Stimulated activated CD4-positive, alpha-beta T cell treated with anti-CD3 and anti-CD28 coated beads, Interleukin-12 subunit alpha, Interleukin-12 subunit beta, amount 100 ng/mL, for 24 hours (primary cell): ENCODE data around the gene GTF2H2.
"Not testable (repeated sequence)": the region's sequence is repeated elsewhere in the genome, so short reads cannot be mapped to it uniquely, and the experiment has no call there.

ENCODE experiments used
- DNase-seq, 2 experiments: peaks; one replicate each; pipeline ENCODE4 v3.0.0-alpha.2; 2020; ENCODE audit warnings: low read depth in 2 of 2

The GTF2H2 gene

GRCh38 chr5:71013575-71013974 is 53.9 kb downstream of the GTF2H2 start:
- DNase-seq: no peak

- DNase-seq: no peak
Observed at GRCh38 chr5:71011194-71011792, 56.2 kb downstream of the GTF2H2 start.

GRCh38 chr5:71006983-71007382 is 60.5 kb downstream of the GTF2H2 start:
- not testable (repeated sequence) for DNase-seq
